GM04504 (cell line): Measurements from ENCODE around the gene EFNA5.

Experiments used
- DNase-seq: peaks from one replicate; pipeline ENCODE4 v3.0.0-alpha.2; 2012; ENCODE audit warnings: low read depth

Gene EFNA5

DNA sequence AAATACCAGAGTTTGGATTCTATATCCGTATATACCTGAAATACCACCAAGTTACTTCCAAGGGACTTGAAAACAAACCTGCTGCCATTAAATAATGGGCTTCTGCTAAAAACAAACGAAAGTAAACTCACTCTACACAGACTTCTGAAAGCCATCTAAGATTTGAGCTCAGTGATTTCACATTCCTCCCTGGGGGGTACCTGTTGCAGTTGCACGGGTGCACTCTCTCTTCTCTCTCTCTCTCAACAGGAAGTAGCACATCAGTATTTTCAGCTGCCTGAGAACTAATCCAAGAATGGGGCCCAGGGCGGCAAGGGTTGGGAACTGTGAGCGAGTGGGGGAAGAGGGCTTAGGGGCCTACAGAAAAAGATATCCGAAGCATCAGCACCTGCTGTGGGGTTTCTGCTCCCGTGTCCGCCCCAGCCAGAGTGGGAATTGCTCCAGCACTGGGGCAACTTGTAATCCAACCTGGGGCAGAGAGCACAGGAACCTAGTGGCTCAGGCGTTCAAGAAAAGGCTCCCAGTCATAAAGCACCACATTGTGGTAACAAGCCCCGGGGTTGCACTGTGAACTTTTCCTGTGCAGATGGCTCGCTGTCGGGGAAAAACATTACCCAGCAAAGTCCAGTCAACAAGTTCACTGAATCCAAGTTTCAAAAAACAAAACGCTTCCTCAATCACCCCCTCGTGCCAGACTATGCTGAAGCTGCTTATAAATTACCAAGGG is 99.8 kb downstream of the EFNA5 start:
- DNase-seq, result no peak

DNA sequence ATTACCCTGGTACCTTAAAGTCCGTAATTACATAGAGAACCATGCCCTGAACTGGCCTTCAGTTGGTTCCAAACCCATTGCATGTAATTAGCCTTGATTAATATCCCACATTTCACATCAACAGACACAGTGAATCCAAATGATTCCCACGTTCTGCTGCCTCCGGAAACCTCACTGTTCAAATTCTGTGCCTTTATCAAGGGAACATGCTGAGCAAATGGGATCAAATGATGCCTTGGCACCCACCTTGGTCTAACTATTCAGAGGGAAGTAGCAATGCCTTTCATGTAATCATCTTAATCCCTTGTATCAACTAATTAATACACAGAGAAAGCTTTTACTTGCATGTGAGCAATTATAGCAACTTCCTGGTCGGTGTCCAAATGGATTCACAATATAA is 100.6 kb downstream of the EFNA5 start:
- DNase-seq, result no peak

DNA sequence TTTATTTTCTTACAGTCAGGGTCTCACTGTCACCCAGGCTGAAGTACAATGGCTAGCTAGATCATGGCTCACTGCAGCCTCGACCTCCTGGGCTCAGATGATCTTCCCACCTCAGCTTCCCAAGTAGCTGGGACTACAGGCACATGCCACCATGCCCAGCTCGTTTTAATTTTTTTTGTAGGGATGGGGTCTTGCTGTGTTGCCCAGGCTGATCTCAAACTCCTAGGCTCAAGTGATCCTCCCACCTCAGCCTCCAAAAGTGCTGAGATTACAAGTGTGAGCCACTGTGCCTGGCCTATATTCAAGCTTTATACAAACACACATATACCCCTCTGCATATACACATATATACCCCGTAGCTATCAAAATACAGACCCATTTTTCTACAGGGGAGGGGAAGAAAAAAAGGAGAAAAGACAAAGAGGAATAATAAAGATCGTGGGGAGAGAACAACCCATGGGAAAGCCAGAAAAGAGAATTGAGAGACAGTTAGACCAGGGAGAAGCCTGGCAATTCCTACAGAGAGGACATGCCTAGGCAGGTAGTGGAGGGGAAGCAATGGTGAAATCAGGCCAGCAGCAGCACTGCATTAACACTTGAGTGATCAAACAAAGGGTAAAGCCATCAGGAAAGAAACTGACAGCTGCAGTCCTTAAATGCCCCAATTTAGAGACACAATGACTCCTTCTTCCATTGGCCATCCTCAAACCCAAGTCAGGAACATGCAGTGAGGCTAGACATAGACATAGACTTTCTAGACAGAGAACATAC is 102.7 kb downstream of the EFNA5 start:
- DNase-seq, result no peak

DNA sequence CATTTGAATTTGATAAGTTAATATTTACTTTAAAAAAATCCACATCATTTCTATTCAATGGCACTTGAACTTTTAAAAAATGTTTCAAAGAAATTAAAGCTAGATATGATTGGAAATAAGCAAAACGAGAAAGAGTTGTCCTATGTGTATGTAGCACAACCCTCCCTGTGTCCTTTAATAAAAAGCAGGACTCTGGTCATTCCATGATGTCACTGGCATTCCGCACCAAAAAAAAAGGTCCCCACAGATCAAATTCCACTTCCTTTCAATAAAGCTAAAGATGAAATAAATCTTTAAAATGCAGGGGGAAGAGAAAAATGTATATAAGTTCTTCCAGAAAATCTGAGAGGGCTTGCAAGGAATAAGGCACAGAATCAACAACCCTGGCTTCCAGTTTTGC is 103.8 kb downstream of the EFNA5 start:
- DNase-seq, result no peak

DNA sequence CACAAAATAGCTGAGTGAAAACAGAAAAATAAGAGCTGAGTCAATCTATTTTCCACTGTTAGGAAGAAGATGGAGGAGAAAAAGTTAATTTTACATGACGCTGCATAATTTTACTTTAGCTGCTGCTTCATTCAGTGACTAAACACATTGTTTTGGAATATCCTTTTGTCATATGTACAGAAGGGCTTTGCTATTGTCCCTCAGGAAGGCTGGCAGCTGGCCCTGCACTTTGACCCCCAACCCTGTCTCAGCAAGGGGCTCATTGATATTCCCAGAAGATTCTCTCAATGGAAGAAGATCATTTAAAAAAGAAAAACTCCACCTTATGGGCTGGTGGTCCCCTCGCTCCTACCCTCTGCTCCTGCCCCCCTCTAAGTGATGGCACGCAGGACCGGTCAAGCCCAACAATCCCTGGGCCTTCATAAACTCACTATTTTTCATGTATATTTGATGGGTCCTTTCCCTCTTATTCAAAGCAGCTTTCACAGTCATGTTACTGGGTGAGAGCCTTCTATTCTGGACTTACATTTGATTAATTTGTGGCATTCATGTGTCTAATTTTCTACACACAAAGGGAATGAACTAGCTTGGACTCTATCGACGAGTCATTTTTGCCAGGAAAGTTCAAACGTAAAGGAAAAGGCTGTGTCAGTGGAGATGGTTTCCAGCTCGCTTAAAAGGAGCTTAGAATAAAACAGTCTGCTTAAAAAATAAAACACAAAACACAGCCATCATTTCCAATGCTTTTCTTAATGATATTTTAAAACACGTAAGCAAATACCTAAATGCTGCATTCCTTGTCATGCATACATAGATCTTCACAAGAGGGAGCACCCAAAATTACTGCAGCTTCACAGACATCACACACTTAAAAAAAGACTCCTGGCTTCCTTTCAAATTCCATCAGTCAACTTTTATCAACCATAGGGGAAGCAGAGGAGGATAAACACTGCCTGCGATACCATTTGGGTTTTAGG is 104.7 kb downstream of the EFNA5 start:
- no peak for DNase-seq

DNA sequence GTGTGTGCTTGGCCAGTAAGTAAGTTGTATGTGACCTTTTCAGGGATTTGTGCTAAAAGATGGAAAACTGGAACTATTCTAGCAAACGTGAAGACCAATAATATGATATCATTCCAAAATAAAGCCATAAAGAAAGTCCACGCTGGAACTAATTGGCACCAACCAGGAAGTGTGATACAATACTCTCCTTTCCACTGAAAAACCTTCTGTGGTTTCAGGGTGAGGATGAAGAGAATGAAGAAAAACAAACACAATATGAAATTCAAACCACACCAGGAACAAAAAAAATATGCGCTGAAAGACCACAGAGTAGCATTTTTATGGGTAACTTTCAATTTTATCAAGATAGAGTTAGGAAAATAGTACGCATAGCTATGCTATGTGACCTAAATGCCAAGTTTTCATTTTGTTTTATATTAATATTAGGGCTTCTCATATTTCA is 105.8 kb downstream of the EFNA5 start:
- DNase-seq, result no peak

DNA sequence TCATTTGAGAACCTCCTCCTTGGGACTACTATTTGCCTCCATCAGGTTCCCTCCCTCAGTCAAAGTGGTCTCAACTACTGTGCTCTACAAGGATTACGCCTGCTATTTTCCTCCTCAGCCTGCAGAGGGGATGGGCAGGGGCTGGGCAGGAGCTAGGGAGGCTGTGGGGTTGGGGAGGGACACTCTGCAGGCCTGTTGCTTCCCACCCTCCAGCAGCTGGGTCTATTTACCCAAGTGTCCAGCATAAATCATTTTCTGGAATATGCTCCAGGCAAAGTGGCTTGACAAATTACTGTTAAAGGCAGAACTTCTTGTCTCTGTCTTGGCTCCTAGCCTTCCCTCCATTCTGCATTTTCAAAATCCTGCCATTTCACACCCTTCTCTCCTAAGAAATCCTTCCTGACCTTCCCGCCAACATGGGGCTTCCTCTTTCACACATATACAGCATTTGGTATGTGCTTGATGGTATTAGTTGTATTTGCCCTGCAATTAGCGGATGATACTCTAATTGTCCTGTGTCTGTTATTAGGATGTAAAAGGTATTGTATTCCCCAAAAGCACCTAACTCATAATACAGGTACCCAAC is 106.7 kb downstream of the EFNA5 start:
- no peak for DNase-seq

DNA sequence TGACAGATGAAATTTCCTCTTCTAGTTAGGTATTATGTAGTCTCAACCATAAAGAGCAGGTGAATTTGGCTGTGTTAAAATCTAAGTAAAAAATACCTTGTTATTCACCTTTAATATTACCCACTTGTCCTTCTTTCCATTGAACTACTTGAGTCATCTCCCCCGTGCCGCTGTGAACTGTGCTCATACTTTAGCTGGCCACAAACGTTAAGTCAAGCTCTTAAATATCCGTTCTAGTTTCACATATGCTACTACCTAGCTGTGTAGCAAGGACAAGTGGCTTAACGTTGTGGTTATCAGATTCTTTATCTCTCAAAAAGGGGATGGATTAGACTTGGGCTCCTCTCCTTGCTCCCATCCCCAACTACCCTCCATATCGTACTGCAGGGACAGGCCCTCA is 110.4 kb downstream of the EFNA5 start:
- DNase-seq, result no peak

DNA sequence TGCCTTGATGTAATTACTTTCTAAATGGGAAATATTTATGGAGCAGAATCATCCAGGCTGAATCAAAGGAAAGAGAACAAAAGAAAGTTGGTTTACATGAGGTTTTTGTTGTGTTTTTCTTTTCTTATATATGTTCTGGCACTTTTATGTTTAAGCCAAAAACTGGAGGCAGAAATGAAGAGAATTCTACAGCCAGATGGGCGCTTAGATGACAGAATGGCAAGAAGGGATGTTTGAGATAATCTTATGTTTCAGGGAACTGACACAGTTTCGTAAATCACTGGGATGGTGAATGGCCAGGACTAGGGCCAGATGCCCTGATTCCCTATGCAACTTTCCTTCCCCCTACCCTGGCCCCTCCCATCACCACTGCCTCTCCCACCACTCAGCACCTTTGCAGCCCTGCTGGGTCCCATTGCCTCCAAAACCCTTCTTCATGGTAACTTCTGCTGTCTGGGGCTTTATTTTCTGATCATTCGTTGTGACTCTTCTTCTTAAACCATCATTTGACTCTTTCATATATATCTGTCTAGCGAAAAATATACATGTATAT is 111.8 kb downstream of the EFNA5 start:
- no peak for DNase-seq

DNA sequence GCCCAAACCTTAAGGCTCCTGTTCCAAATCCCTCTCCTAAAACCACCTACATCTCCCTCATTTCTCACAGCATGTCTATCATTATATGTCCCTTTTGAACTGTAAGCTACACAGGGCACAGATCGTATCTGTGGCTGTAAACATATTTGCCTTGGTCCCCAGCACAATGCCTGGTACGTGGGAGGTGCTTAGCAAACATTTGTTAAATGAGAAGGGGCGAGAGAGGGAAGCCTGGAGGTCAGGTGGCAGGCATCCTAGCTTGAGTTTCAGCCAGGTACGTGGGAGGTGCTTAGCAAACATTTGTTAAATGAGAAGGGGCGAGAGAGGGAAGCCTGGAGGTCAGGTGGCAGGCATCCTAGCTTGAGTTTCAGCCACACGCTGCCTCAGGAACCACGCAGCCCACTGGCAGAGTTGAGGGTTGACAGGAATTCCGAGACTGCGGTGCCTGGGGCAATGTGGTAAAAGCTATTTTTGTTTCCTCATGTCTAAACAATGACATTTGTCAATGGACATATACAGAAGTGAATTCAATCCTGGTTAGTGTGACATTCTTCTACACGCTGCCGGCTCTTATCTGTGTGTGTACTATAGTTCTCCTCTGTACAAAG is 113.6 kb downstream of the EFNA5 start:
- no peak for DNase-seq

DNA sequence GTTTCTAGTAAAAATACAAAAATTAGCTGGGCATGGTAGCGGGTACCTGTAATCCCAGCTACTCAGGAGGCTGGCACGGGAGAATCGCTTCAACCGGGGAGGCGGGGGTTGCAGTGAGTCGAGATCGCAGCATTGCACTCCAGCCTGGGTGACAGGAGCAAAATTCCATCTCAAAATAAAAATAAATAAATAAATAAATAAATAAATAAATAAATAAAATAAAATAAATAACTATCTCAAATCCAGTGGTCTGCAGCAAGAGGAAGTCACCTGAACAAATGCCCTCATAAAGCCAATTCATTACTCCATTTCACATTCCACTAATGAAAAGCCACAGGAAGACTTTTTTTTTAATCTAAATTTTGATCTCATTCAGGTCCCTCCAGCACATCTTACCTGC is 114.2 kb downstream of the EFNA5 start:
- DNase-seq, result no peak

DNA sequence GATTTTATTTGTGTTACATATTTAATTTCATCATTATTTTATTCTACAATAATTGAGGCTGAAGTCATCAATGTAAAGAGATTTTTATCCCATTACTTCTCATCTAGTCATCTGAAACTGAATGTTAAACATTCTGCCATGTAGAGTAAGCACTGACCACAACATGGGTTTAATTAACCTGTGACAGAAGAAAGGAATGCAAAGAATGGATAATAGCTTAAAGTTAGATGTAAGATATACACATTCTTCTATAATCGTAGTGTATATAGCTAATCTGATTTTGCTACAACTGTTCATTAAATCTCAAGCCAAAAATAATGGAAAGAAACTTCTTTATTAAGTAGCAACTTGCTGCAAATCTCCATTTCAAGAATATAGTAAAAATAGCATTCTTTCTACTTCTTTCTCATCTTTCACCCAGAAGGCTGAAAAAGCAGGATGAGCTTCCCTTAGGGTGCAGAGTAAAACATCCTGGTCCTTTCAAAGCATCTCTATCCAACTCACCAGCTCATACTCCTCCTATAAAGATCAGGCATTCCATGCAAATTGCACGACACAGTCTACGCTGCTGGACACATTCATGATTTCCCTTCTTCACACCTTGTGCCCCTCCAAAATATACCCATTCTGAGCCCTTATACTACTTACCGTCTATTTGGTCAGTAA is 115.2 kb downstream of the EFNA5 start:
- no peak for DNase-seq

DNA sequence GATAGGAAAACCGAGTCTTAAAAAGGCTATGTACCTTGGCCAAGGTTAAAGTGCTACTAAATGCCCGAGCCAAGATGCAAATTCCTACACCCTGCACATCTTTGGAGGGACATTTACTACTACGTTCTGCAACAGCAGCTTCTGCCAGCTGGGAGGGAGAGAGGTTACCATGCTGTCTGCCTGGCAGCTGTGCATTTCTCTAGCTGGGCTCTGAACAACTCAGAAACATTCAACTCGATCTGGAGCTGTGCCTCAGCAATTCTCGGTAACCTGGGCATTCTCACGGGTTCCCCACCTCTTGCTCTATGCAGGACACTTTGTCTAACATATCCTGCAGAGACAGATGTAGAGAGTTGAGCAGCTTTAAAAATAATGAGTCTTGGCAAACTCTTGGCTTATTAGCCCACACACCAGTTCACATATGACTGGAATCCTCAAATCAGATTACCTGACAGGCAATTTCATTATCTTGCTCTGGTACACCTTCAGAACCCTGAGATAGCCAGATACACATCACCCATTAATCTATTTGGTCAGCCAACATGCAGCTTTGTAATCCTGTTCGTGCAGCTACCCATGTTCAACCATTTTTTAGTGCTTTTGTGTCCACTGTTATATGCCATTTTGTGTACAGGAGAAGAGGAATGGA is 115.8 kb downstream of the EFNA5 start:
- DNase-seq, result no peak

DNA sequence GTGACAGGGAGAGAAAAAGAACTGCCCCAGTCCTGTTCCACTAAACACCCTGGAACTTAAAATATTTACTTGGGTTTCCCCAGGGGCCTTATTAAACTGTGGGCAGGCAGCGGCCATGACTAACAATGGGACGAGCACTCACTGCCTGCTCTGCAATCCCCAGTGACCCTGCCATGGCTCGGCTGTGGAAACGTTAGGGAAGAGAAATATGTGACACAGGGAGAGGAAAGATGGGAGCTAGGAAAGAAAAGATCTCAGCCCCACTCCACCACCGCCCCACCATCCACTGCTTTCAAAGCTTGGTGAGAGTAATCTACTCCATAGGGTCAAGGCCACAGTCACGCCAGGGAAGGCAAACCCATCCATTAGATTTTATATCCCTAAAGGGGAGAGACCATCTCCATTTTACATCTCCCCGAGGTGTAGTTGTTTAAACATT is 117.6 kb downstream of the EFNA5 start:
- DNase-seq, result peak; percentile 41

DNA sequence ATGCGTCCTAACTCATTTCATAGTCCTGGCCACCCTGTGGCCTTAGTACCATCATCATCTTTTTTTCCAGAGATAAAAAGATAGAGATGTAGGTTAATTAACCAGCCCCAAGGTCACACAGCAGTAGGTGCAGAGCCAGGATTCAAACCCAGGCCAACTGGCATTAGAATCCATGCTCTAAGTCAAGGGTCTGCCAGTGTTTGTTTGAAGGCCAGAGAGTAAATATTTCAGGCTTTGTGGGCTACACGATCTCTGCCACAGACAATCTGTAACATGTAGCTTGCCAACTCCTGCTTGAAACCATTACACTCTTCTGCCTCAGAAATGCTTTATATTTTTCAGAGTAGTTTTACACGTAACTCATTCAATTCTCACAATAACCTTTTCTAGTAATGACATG is 119.6 kb downstream of the EFNA5 start:
- no peak for DNase-seq

DNA sequence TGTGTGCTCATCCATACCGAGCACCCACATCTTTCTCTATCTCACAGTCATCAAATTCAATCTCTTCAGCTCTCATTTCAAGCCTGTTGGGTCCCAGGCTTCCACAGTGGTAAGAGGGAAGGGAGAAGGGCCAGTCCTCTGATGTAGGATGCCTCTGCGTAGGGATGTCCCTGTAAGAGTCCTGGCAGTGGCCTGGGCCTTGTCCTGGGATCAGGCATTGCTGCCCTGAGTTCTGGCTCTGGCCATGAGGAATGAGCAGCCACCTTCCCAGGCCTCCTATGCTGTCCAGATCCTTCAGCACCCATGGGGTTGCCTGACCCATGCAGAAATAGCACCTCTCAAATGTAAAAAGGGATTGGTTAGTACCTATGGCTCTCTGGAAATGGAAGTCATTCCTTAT is 121.2 kb downstream of the EFNA5 start:
- no peak for DNase-seq

DNA sequence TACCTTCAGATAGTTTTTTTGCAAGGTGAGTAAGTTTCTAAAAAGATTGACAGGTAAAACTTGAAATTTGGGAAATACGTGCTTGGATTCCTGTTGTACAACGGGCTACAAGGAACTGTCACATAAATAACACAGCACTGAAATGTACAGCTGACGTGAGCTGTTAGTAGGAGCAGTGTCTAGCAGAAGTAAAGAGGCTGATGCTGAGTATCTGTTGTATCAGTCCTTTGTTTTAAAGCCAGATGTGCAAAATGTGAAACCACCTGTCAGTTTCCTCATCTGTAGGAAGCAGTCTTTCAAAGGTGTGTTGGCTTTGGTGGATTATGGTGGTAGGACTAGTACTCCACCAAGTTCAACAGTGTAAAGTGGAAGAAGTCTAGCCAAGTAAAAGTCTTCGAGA is 122.3 kb downstream of the EFNA5 start:
- no peak for DNase-seq

DNA sequence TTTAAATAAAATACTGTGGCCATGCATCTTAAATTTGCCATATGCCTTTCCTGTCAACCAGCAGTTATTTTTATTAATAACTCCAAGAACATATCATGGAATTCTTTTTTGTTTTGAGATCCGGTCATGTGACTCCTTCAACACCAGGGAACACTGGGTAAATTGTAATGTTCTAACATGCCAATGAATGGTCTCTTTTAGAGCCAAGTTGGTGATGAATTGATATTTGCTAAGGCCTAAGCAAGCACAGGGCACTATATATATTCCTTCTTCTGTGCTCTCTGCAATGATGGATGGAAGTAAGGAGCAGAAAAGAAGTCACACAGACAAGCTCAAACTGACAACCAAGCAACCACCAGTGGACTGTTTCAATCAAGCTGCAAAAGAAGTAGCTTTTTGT is 124.0 kb downstream of the EFNA5 start:
- no peak for DNase-seq

DNA sequence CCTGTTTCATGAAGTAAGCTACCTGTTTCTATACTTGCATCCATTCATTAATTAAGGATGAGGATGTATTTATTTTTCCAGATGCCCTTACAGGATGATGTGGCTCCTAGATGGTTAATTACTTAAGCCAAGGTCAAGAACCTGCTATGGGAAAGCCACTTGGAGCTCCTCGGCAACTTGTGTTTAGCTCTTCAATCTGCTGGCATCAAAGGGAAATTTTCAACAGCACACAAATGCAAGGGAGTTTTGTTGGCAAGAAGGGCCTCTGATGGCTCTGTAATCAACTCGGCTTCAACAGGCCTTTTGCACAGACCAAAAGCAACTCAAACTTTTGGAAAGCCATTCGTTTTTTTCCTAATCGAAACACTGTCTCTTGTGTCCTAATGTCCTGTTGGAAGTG is 125.3 kb downstream of the EFNA5 start:
- DNase-seq, result no peak

DNA sequence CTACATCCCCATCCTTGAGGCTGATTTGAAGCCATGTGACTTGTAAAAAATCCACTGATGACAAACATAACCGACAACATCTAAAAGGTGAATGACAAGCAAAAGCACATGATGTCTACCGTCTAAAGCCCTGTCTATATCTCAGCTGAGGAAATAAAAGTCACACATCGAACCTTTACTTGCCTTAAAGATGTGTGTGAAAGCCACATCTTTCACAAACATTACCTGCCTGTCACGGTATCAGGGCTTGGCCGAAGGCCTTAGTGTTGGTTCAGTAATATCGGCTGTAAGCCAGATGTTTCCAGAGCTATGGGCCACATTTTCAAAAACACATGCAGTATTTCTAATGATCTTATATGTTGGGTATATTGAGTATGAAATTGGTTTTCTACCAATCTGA is 125.8 kb downstream of the EFNA5 start:
- DNase-seq, result no peak
